ENCODE results near the gene ZXDC.

Gene ZXDC

DNA sequence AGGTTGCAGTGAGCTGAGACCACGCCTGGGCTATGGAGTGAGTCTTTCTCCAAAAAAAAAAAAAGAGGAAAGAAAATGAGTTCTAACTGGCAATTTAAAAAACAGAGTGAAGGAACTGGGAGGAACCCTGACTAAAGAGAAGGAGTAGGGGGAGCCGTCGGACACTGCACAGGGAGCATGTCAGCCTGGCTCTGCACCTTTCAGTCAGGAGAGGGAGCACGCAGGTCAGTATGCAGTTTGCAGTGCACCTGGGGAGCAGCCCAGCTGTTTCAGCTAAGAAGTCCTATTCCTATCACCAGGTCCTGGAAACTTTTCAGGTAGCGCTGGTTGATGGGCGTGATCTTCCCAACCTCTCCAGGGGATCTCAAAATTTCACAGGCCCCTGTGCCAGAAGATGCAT lies 14.9 kb upstream of the ZXDC start:
- no peak for DNase-seq

GRCh38 chr3:126488886-126489569 lies 13.3 kb upstream of the ZXDC start:
- DNase-seq, result no peak

DNA sequence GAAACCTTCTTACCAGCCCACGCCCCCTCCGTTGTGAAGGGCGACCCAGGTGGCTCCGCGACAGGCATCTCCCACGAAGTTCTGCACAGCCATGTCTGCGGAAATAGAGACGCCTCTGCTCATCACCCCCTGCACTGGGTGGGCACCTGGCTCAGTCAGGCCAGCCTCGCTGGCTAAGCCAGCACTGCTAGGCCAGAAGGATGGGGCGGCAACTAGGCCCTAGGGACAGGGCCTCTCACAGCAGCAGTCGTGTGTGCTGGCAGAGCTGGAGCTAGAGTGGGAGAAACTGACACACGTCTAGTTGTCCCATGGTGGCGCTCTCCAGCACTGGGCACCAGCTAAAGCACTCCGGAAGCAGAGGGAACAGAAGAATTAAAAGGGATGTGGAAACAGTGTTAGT lies 12.5 kb upstream of the ZXDC start:
- DNase-seq, result no peak

DNA sequence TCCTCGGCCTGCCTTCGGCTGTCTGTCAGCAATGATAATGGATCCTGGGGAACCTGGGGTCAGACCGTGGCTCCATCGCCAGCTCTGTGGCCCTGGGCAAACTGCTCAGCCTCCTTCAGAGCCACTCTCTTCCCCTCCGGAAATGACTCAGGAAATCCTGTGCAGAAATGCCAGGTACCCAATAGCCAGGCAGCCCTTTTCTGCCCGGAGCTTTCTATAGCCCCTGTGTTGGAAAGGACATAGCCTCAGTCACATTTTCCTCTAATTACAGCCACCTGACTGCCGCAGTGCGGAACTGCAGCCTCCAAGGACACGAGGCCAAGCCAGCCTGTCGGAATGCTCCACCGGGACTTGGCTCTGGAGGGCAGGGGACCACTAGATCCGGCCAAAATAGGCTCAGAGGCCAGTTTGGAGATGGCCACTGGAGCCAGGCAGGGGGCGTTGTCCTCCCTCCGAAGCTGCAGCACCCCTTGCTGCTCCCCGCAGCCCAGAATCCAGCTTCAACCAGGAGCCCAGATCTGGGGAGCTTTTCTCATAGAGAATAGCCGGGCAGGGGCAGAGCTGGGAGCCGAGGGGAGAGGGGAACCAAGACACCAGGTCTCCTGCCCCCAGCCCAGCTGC lies 11.6 kb upstream of the ZXDC start:
- DNase-seq, result peak; percentile 21

DNA sequence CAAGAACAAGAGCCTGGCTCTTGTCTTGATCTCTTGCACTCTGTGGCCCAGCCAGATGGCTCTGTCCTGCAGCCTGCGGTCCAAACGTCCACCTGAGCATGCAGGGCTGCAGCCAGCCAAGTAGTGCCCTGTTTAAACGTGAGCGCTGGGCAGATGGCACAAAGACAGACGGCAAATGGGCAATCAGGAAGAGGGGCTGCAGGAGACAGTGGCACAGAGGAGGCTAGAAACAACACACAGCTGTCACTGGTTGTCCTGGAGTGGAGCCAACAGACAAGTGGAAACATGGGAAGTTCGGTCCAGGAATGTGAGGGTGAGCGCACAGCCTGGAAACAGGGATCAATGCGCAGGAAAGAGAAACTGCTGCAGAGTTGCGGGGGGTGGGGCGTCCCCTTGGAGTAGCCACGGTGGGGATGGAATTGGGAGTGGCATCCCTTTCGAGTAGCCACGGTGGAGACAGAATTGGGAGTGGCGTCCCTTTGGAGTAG lies 10.7 kb upstream of the ZXDC start:
- no peak for DNase-seq

DNA sequence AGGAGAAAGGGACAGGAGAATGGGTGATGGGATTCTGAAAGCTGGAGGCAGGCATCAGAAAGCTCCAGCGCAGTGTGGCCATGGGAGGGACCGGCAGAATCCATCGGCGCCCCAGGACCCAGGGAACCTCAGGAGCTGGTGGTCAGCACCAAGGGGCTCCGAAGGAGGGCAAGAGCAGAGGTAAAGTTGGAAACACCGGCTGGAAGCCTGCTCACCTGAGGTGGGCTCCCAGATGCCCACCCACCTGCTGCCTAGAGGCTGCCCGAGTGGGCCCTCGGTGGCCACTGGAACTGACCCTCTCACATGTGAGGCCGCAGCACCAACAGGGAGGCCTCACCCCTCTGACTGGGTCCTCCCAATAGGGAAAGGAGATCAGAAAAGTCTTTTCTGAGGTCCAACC lies 10.3 kb upstream of the ZXDC start:
- DNase-seq, result no peak

DNA sequence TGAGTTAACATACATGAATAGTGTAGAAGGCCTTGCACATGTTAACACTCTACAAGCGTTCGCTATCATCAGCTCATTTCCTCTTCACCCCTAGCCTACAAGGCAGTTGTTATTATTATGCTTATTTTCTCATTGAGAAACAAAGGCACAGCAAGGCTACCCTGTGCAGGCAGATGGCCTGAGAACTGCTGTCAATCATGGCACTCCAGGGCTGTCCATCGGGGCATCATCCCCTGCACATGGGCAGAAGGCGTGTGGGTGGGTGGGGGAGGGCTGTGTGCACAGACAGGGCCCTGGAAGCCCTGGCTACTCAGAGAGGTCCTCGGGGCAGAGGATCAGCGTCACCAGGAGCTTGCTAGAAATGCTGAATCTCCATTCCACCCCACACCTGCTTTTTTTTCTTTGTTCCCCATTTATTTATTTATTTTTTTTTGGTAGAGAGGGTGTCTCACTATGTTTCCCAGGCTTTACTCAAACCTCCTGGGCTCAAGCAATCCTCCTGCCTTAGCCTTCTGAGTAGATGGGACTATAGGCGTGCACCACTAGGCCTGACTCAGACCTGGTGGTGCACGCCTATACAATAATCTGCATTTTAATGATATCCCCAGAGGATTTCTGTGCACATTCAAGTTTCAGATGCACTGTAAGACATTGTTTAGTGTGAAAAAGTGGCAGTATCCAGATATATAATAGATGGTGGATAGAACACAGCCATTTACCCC lies 9.6 kb upstream of the ZXDC start:
- no peak for DNase-seq

DNA sequence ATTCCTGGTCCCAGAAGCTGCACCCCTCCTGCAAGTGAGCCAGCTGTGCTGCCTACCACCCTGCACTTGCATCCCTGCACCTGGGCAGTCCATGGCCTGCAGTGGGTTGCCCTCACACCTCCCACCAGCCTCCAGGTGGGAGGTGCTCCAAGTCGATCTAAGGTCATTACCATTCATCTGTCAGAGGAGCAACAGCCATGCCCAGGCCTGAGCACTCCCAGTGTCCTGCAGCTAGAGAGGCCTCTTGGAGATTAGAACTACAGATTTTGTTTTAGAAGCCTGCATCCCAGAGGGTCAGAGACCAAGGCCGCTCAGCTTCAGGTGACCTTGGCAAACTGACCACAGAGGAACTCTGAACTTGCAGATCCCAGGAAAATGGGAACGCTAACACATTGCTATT lies 9.0 kb upstream of the ZXDC start:
- no peak for DNase-seq

DNA sequence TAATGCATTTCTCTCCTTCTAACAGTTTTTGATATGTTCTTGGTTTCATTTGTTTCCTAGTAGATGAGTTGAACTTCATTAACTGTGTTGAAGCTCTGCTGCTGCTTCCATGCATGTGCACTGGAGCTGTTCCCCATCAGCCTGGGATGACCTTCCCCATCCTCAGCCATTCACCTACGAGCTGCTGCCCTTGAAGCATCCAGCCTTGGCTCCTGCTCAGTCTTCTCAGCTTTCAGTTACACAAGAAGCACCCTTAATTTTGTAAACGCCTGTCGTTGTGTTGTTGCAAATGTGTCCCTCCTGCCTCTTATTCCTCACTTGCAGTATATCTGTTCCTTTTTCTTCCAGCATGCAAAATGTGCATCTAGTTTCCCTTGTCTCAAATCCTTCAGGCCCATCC lies 8.5 kb upstream of the ZXDC start:
- DNase-seq, result no peak

- no peak for DNase-seq
Observed at GRCh38 chr3:126483321-126483761, 7.7 kb upstream of the ZXDC start.

GRCh38 chr3:126482503-126483255 lies 7.0 kb upstream of the ZXDC start:
- no peak for DNase-seq

- no peak for DNase-seq
Observed at GRCh38 chr3:126481808-126482502, 6.3 kb upstream of the ZXDC start.

DNA sequence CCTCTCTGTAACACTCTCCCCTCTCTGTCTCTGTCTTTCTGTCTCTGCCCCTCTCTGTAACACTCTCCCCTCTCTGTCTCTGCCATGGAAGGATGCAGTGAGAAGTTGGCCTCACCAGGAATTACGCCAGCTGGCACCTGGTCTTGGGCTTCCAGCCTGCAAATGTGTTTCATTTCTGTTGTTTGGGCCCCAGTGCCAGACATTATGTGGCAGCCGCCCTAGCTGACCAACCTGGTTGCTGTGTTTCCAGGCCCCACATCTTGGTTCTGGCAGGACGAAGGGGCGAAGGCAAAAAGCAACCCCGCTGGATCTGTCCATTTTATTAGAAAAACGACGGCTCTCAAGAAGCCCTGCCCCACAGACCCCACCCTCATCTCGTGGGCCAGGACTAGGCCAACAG lies 5.2 kb upstream of the ZXDC start:
- DNase-seq, result no peak

- no peak for DNase-seq
Observed at GRCh38 chr3:126480206-126480605, 4.5 kb upstream of the ZXDC start.

DNA sequence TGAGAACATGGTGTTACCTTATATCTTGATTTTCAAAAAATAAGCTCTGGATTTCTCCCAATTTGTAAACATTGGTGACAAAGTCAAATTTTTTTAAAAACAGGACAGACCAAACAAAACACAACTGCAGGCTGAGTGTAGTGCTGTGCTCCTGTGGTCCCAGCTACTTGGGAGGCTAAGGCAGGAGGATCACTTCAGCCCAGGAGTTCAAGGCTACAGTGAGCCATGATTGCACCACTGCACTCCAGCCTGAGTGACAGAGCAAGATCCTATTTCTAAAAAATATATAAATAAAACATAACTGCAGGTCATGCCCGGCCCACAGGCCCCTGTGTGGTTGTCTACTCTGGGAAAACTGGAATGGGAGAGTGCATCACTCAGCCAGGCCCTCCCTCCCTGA lies 4.0 kb upstream of the ZXDC start:
- no peak for DNase-seq

DNA sequence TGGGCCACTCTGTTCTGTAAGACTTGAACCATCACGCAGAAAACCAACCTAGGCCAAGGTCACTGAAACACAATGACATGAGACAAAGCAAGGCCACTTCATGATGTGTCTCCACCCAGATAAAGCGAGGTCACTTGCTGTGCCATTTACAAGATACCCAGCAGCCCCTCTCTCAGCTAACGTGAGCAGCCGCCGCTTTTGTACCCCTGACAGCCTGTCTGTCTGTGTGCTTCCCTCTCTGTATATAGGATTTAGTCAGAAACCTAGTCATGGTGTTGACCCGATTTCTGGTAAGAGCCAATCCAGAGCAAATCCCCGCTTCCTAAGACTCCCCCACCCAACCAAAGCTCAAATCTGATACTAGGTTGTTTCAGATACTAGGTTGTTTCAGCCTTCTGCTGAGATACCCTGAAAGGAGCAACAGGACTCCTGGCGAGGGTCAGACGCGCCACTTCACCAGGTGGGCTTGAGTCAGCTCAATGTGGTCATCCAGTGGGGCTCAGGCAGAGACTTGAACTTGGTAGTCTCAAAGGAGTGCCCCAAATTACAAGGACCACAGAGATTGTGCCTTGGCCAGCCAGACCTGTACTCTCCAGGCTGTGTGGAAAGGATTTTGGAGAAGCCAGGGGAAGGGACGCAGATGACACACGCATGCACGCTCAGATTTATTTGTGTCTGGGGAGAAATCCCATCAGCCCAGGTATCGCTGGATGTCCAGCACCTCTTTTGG lies 3.1 kb upstream of the ZXDC start:
- DNase-seq, result no peak

DNA sequence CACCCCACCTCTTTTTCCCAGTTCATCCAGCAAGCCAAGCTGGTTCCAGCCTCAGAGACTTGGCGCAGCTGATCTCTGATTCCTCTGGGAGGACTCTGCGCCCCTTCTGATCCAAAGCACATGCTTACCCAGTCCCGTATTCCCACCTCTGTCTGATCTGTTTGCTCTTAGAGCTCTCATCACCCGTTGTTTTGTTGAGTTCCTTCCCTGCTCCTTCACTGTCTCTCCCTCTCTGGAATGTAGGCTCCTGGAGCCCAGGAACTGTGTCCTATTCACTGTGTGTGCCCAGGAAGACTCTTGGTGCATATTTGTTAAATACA lies 1.3 kb upstream of the ZXDC start:
- DNase-seq, result no peak

GRCh38 chr3:126476166-126477060 lies 722 bp upstream of the ZXDC start:
- peak; percentile 17 for DNase-seq

DNA sequence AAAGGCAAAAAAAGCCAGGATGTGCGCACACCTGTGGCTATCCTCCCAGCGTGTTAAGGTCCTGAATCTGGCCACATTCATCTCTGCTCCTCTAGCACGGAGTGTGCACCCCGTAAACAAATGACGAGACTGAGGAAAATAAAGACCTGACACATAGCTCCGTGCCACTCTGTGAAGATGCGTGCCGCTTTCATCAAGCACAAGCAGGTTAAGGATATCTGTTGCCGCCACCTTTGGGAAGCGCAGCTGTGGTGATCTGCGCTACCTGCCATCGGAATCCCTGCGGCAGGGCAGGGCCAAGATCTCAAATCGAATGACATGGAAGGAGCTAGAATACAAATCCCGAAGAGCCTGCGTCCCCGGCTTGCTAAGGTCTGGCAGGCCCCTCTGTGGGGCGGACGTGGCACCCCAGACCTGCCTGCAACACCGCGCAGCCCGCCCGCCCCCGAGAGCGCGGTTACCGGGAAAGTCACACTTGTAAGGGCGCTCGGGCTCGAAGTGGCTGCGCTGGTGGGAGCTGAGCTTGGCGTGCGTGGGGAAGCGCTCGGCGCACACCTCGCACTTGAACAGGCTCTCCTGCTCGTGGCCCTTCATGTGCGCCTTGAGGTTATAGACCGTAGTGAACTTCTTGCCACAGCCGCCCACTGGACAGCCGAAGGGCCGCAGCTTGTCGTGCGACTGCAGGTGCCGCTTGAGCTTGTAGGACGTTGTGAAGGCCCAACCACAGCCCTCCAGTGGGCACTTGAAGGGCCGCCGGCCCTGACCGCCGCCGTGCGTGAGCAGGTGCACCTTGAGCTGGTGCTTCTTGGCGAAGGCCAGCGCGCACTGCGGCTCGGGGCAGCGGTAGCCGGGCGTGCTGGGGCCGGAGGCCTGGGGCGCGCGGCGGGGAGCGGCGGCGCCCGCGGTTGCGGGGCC lies 936 bp downstream of the ZXDC start:
- DNase-seq, result peak; percentile 36
